GM12874 (cell line): ENCODE results near the gene MEIOC.

Source experiments
- TF ChIP-seq, protein P1 (sequence below): IDR thresholded peaks from 2 replicates; pipeline ENCODE4 v1.5.1; 2011; ENCODE audit warnings: low read depth, mild to moderate bottlenecking, control low read depth, low read length, moderate library complexity; ENCODE audit not compliant: insufficient read depth

MEIOC gene

DNA sequence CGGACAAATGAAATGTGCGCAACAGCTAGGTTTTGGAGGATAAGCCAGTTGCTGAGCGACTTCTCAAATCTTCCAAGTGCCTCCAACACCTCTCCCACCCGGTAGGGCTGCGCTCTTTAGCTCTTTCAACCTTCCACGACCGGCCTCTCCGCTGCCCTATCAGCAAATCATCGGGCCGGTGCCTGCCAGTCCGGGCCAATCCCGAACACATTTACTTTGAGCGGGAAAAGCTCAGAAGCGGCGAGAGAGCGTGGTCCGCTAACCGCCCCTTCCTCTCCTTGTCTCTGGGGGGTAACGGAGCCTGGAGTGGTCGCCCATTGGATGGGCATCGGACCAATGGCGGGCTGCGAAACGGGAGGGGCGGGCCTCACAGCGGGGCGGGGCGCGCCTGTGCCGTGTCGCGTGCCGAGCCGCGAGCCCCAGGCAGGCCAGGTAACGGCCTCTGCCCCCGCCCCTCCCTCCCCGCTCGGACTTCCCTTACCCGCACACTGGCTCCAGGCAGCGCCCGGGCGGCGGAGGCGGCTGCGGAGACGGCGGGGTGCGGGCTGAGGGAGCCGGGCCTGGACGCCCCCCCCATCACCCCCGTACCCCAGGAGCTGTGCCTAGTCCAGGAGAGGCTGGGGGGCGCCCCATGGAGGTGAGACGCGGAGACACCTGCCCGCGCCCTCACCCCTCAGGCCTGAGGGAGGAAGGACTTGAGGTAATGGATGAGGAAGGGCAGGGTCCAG lies at the start of gene MEIOC:
TSS of gene MEIOC (plus strand) at position 486 of the 728 bp plus-strand sequence. CDS start at position 632, 146 bp downstream.
- TF ChIP-seq, protein P1, sequence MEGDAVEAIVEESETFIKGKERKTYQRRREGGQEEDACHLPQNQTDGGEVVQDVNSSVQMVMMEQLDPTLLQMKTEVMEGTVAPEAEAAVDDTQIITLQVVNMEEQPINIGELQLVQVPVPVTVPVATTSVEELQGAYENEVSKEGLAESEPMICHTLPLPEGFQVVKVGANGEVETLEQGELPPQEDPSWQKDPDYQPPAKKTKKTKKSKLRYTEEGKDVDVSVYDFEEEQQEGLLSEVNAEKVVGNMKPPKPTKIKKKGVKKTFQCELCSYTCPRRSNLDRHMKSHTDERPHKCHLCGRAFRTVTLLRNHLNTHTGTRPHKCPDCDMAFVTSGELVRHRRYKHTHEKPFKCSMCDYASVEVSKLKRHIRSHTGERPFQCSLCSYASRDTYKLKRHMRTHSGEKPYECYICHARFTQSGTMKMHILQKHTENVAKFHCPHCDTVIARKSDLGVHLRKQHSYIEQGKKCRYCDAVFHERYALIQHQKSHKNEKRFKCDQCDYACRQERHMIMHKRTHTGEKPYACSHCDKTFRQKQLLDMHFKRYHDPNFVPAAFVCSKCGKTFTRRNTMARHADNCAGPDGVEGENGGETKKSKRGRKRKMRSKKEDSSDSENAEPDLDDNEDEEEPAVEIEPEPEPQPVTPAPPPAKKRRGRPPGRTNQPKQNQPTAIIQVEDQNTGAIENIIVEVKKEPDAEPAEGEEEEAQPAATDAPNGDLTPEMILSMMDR: no peak

DNA sequence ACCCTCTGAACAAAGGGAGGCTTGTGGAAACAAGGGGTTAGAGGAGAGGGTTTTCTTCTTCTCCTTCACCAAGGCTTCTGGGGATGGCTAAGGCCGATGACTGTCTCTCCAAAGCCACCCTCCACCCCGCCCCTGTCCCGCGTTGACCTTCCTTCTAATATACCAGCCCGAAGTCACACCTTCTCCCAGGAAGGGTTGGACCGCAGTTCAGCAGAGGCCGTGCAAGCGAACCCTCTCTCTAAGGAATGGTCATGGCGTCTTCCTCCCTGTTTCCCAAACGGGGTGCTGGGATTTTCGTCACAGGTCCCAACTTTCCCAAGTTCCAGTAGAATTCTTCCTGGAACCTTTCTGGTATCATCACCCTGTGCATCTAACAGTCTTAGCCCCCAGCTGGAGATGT lies 49.6 kb upstream of the MEIOC start:
- TF ChIP-seq, protein P1: no peak

DNA sequence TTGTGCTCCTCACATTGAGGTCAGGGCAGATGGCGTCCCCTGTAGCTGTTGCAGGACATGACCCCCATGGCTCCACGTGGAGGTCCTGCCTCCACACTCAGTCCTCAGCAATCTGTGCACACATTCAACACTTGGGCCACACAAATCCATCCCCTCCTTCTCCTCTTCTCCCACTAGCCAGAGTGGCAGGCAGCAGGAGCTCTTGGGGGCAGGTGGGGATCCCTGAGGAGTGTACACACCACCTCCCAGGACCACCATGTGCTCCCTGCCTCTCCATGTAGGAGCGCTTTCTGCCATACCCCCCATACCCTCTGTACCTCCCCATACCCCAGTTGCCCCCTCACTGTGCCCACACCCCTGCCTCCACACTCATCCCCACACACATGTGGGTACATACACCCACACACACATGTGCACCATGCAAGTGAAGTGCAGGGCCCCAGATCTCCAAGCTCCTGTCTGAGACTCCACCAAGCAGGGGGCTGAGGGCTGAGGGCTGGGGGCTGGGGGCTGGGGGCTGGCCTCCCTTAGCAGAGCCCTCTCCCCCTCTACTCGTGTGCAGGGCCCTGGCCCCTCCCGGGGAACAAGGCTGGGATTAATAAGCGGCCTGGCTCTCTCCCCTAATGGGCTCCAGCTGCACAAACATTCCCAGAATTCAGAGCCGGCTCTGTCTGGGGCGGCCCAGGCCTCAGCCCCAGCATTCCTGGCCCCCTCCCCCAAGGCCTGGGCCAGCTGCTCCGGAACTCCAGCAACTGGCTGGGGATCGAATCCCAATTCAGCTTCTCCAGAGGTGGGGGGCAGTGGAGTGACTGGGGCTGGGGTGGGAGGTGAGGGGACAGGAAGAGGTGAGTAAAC lies 48.2 kb upstream of the MEIOC start:
- TF ChIP-seq, protein P1: no peak

DNA sequence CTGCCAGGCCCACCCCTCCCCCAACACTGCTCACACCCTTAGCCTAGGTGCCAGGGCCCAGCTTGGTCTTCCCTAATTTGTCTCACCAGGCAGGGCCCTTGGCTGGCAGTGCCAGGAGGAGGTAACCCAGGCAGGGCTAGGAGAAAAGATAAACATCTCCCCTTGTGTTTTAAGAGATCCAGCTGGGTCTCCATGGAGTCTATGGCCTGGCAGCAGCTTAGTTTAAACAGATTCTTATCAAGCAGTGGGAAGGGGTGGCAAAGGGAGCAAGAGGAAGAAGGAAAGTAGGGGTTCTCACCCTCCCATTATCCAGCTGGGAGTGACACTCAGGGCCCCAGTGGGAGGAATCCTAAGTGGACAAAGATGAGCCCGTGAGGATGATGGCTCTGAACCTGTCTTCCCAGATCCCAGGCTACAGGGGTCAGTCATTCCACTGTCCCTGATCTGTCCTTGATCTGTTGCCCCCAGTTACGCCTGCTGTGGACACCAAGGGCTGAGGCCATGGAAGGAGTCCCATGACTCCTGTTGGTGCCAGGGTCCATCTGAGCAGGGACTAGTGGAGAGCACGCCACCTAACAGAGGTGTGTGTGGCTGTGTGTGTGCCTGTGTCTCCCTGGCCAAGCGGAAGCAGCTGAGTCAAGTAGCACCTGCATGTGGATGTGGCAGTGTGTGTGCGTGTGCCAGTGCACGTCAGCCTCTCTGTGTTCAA lies 47.4 kb upstream of the MEIOC start:
- TF ChIP-seq, protein P1: no peak

DNA sequence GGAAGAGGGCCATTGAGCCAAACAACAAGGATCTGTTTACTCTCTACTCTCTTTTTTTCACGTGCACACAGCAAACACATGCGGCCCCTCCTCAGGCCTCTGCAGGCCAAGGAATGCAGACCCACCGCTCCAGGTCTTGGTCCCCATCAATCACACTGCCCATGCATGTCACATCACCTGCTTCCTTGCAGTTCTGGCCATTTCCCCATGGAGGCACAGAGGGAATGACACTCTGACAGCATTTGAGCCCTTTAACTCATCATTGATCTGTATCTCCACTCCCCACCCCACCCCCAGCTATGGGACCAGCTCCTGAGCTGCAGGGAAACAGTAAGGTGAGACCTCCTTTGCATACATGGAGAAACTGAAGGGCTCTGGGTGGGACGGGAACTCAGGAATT lies 45.9 kb upstream of the MEIOC start:
- TF ChIP-seq, protein P1: no peak

DNA sequence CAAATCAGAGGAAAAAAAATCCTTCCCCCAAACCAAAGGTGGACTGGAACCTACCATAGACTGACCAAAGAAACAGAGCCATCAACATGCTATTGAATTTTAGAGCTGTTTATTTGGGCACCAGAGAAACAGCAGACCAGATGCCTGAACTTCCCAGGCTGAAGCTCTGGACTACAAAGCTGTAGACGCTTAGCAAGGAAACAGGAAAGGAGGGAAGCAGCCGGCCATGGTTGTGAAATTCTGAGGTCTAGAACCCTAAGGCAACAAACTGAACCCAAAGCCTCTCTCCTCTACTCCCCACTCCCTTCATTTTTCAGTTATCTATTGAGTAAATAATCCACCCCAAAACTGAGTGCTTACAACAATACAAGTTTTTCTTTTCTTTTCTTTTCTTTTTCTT lies 45.4 kb upstream of the MEIOC start:
- TF ChIP-seq, protein P1: no peak

DNA sequence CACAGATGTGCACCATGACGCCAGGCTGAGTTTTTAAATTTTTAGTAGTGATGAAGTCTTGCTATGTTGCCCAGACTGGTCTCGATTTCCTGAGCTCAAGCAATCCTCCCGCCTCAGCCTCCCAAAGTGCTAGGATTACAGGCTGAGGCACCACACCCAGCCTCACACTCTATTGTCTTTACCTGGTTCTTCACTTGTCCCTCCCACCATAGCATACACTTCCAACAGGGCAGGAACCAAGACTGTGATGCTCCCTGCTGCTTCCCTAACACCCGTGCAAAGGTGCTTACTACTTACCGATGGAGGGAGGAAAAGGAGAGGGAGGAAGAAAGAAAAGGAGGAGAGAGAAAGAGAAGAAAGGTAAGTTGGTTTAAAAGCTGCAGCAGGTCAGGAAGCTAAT lies 41.4 kb upstream of the MEIOC start:
- TF ChIP-seq, protein P1: no peak
